Measurements from ENCODE around the gene TTLL9.

Gene TTLL9

GRCh38 chr20:31862506-31862905 is 7.9 kb upstream of the TTLL9 start:
- TF ChIP-seq TCF12 (IDR thresholded peaks at IDR 0.05; ENCODE audit: low read depth), result no peak
- no peak for TF ChIP-seq USF1 (IDR thresholded peaks at IDR 0.05)
- no peak for TF ChIP-seq EP300 (IDR thresholded peaks at IDR 0.05; ENCODE audit: borderline replicate concordance)
- no peak for TF ChIP-seq FOXM1 (IDR thresholded peaks at IDR 0.05; ENCODE audit: borderline replicate concordance, low read depth)

GRCh38 chr20:31863296-31864085 is 6.9 kb upstream of the TTLL9 start:
- TF ChIP-seq USF1 (IDR thresholded peaks at IDR 0.05) (no peak), YY1 (IDR thresholded peaks at IDR 0.05; ENCODE audit: low read depth) (no peak), FOXM1 (IDR thresholded peaks at IDR 0.05; ENCODE audit: borderline replicate concordance, low read depth) (no peak), RAD21 (IDR thresholded peaks at IDR 0.05; ENCODE audit: low read depth) (no peak), MAX (IDR thresholded peaks at IDR 0.05) (no peak), TEAD4 (IDR thresholded peaks at IDR 0.05) (no peak), TCF12 (IDR thresholded peaks at IDR 0.05; ENCODE audit: low read depth) (no peak), EP300 (IDR thresholded peaks at IDR 0.05; ENCODE audit: borderline replicate concordance) (no peak), NFIC (IDR thresholded peaks at IDR 0.05) (no peak), CREB1 (IDR thresholded peaks at IDR 0.05; ENCODE audit: low read depth) (no peak), REST (IDR thresholded peaks at IDR 0.05; ENCODE audit: low read depth) (no peak)

GRCh38 chr20:31864521-31865400 is 5.7 kb upstream of the TTLL9 start:
- no peak for TF ChIP-seq CREB1 (IDR thresholded peaks at IDR 0.05; ENCODE audit: low read depth)

- TF ChIP-seq TEAD4 (IDR thresholded peaks at IDR 0.05) (no peak), CREB1 (IDR thresholded peaks at IDR 0.05; ENCODE audit: low read depth) (no peak), EGR1 (IDR thresholded peaks at IDR 0.05) (no peak), TCF12 (IDR thresholded peaks at IDR 0.05; ENCODE audit: low read depth) (no peak), REST (IDR thresholded peaks at IDR 0.05; ENCODE audit: low read depth) (no peak), ZBTB7A (IDR thresholded peaks at IDR 0.05; ENCODE audit: low read depth) (no peak), MAX (IDR thresholded peaks at IDR 0.05) (no peak), RAD21 (IDR thresholded peaks at IDR 0.05; ENCODE audit: low read depth) (no peak), TAF1 (IDR thresholded peaks at IDR 0.05; ENCODE audit: low read depth) (no peak), NFIC (IDR thresholded peaks at IDR 0.05) (no peak), EP300 (IDR thresholded peaks at IDR 0.05; ENCODE audit: borderline replicate concordance) (no peak), USF1 (IDR thresholded peaks at IDR 0.05) (no peak), YY1 (IDR thresholded peaks at IDR 0.05; ENCODE audit: low read depth) (no peak), CEBPB (IDR thresholded peaks at IDR 0.05) (no peak), FOXM1 (IDR thresholded peaks at IDR 0.05; ENCODE audit: borderline replicate concordance, low read depth) (no peak)
These were observed 4.2 kb upstream of the TTLL9 start for GRCh38 chr20:31866221-31866620.

- TF ChIP-seq YY1 (IDR thresholded peaks at IDR 0.05; ENCODE audit: low read depth) (no peak), MAX (IDR thresholded peaks at IDR 0.05) (no peak), CEBPB (IDR thresholded peaks at IDR 0.05) (no peak), TAF1 (IDR thresholded peaks at IDR 0.05; ENCODE audit: low read depth) (no peak), NFIC (IDR thresholded peaks at IDR 0.05) (no peak), REST (IDR thresholded peaks at IDR 0.05; ENCODE audit: low read depth) (no peak), EP300 (IDR thresholded peaks at IDR 0.05; ENCODE audit: borderline replicate concordance) (no peak), EGR1 (IDR thresholded peaks at IDR 0.05) (no peak), USF1 (IDR thresholded peaks at IDR 0.05) (no peak), TEAD4 (IDR thresholded peaks at IDR 0.05) (no peak), FOXM1 (IDR thresholded peaks at IDR 0.05; ENCODE audit: borderline replicate concordance, low read depth) (no peak), RAD21 (IDR thresholded peaks at IDR 0.05; ENCODE audit: low read depth) (no peak), TCF12 (IDR thresholded peaks at IDR 0.05; ENCODE audit: low read depth) (no peak), ZBTB7A (IDR thresholded peaks at IDR 0.05; ENCODE audit: low read depth) (no peak)
These were observed 1.4 kb upstream of the TTLL9 start for GRCh38 chr20:31868853-31869672.
